IgD-negative memory B cell (primary cell): ENCODE data around the gene C2CD2L. TPM values are rescaled to one million over a fixed set of nuclear protein-coding genes. Genes with fewer than 3 reads are reported as not detected.
A peak's percentile ranks its signal among the peaks of the same experiment; 100 is the strongest.
"Not testable (repeated sequence)": the region's sequence is repeated elsewhere in the genome, so short reads cannot be mapped to it uniquely, and the experiment has no call there.

ENCODE experiments used
- H3K27ac Mint-ChIP-seq, 3 donors: one replicate each; pipeline ENCODE4 v1.8.0; 2020 to 2022; ENCODE audit warnings: mild to moderate bottlenecking in 3 of 3, mixed read lengths in 3 of 3, moderate library complexity in 1 of 3
- H3K27me3 Mint-ChIP-seq: one replicate; pipeline ENCODE4 v1.8.0; 2021; ENCODE audit warnings: mixed read lengths
- H3K36me3 Mint-ChIP-seq: one replicate; pipeline ENCODE4 v1.8.0; 2020; ENCODE audit warnings: mild to moderate bottlenecking, mixed read lengths
- H3K4me1 Mint-ChIP-seq, 3 donors: one replicate each; pipeline ENCODE4 v1.8.0; 2020 to 2022; ENCODE audit warnings: mixed read lengths in 3 of 3, mild to moderate bottlenecking in 1 of 3
- H3K4me3 Mint-ChIP-seq, 4 donors: one replicate each; pipeline ENCODE4 v1.8.0; 2020 to 2022; ENCODE audit warnings: mild to moderate bottlenecking in 4 of 4, mixed read lengths in 4 of 4, moderate library complexity in 3 of 4
- H3K9me3 Mint-ChIP-seq, 3 donors: one replicate each; pipeline ENCODE4 v1.8.0; 2020 to 2021; ENCODE audit warnings: mixed read lengths in 3 of 3, mild to moderate bottlenecking in 1 of 3
- polyA plus RNA-seq: library from polyadenylated mRNA; unstranded; fragments of 300-500 nt; fragmentation: Illumina TruSeq; gene quantifications from one replicate; pipeline ENCODE4 v1.2.3, GENCODE V29; 2021

C2CD2L gene
- polyA plus RNA-seq, 1 donor from 2014 or later: 5.6 TPM

GRCh38 chr11:119117004-119117706, 10.0 kb downstream of the C2CD2L start:
- Mint-ChIP-seq H3K4me3 (no peak overlapping the region), H3K9me3 (no peaks in the 10 kb centered on the region), H3K27ac (peak overlapping the region in 1 of 3 donors; percentile 73), H3K27me3 (no peaks in the 10 kb centered on the region), H3K36me3 (peaks cover 3% of the 10 kb centered on the region), H3K4me1 (peaks cover 15 to 22% (median 19%) of the 10 kb centered on the region in 3 donors)

GRCh38 chr11:119118227-119118626, 11.1 kb downstream of the C2CD2L start:
- peak overlapping the region in 2 of 4 donors; percentile 27 to 38 for H3K4me3 Mint-ChIP-seq
- peaks cover 22 to 27% (median 27%) of the 10 kb centered on the region in 3 donors for H3K4me1 Mint-ChIP-seq
- no peaks in the 10 kb centered on the region for H3K9me3 Mint-ChIP-seq
- H3K27me3 Mint-ChIP-seq: no peaks in the 10 kb centered on the region
- peaks cover 3% of the 10 kb centered on the region for H3K36me3 Mint-ChIP-seq
- no peak overlapping the region for H3K27ac Mint-ChIP-seq

- H3K27me3 Mint-ChIP-seq: no peaks in the 10 kb centered on the region
- peaks cover 25 to 27% (median 27%) of the 10 kb centered on the region in 3 donors for H3K4me1 Mint-ChIP-seq
- peak overlapping the region in 1 of 4 donors; percentile 12 for H3K4me3 Mint-ChIP-seq
- H3K27ac Mint-ChIP-seq: no peak overlapping the region
- H3K9me3 Mint-ChIP-seq: no peaks in the 10 kb centered on the region
- peaks cover 3% of the 10 kb centered on the region for H3K36me3 Mint-ChIP-seq
Observed at GRCh38 chr11:119118946-119119345, 11.8 kb downstream of the C2CD2L start.

GRCh38 chr11:119120639-119121007, 13.5 kb downstream of the C2CD2L start:
- peaks cover 22 to 23% (median 22%) of the 10 kb centered on the region in 3 donors for H3K4me1 Mint-ChIP-seq
- peak overlapping the region; percentile 91 to 98 (median 96) for H3K4me3 Mint-ChIP-seq
- H3K9me3 Mint-ChIP-seq: no peaks in the 10 kb centered on the region
- peak overlapping the region; percentile 90 to 98 (median 94) for H3K27ac Mint-ChIP-seq
- H3K27me3 Mint-ChIP-seq: no peaks in the 10 kb centered on the region
- peaks cover 3% of the 10 kb centered on the region for H3K36me3 Mint-ChIP-seq

- no peaks in the 10 kb centered on the region for H3K9me3 Mint-ChIP-seq
- H3K4me3 Mint-ChIP-seq: peak within 1 kb of the TSS; percentile 91 to 98 (median 96)
- H3K27ac Mint-ChIP-seq: peak within 1 kb of the TSS; percentile 90 to 98 (median 94)
- H3K4me1 Mint-ChIP-seq: peaks cover 21 to 22% (median 22%) of the 10 kb centered on the region in 3 donors
- H3K27me3 Mint-ChIP-seq: no peaks in the 10 kb centered on the region
- peaks cover 3% of the 10 kb centered on the region for H3K36me3 Mint-ChIP-seq
Observed at GRCh38 chr11:119121008-119121810, 14.1 kb downstream of the C2CD2L start, which contains the start of gene HINFP. TSS of gene HINFP (plus strand) at chr11:119121580. CDS start at chr11:119126945, 5,365 bp downstream.

- H3K27me3 Mint-ChIP-seq: no peaks in the 10 kb centered on the region
- no peaks in the 10 kb centered on the region for H3K36me3 Mint-ChIP-seq
- H3K9me3 Mint-ChIP-seq: no peaks in the 10 kb centered on the region
- H3K4me3 Mint-ChIP-seq: peak overlapping the region; percentile 91 to 98 (median 96)
- peaks cover 22 to 24% (median 22%) of the 10 kb centered on the region in 3 donors for H3K4me1 Mint-ChIP-seq
- peak overlapping the region; percentile 90 to 98 (median 94) for H3K27ac Mint-ChIP-seq
Observed at GRCh38 chr11:119121811-119122124, 14.6 kb downstream of the C2CD2L start.

- Mint-ChIP-seq H3K36me3 (peaks cover 3% of the 10 kb centered on the region), H3K27ac (no peak overlapping the region), H3K4me1 (peaks cover 15 to 22% (median 19%) of the 10 kb centered on the region in 3 donors), H3K9me3 (no peaks in the 10 kb centered on the region), H3K4me3 (no peak overlapping the region), H3K27me3 (no peaks in the 10 kb centered on the region)
Observed at GRCh38 chr11:119125821-119126220, 18.7 kb downstream of the C2CD2L start.

- H3K4me3 Mint-ChIP-seq: peak overlapping the region in 1 of 4 donors; percentile 22
- no peaks in the 10 kb centered on the region for H3K27me3 Mint-ChIP-seq
- peaks cover 3% of the 10 kb centered on the region for H3K36me3 Mint-ChIP-seq
- H3K9me3 Mint-ChIP-seq: no peaks in the 10 kb centered on the region
- H3K27ac Mint-ChIP-seq: peak overlapping the region in 1 of 3 donors; percentile 83
- peaks cover 7 to 20% (median 16%) of the 10 kb centered on the region in 3 donors for H3K4me1 Mint-ChIP-seq
Observed at GRCh38 chr11:119126675-119127268, 19.6 kb downstream of the C2CD2L start.

GRCh38 chr11:119130662-119131061, 23.5 kb downstream of the C2CD2L start:
- no peak overlapping the region for H3K27ac Mint-ChIP-seq
- no peaks in the 10 kb centered on the region for H3K27me3 Mint-ChIP-seq
- H3K4me1 Mint-ChIP-seq: peaks cover 0 to 9% (median 4%) of the 10 kb centered on the region in 3 donors
- no peaks in the 10 kb centered on the region for H3K9me3 Mint-ChIP-seq
- no peak overlapping the region for H3K4me3 Mint-ChIP-seq
- peaks cover 6% of the 10 kb centered on the region for H3K36me3 Mint-ChIP-seq

GRCh38 chr11:119134389-119134978, 27.3 kb downstream of the C2CD2L start:
- H3K4me3 Mint-ChIP-seq: no peak overlapping the region
- H3K9me3 Mint-ChIP-seq: no peaks in the 10 kb centered on the region
- H3K36me3 Mint-ChIP-seq: peaks cover 6% of the 10 kb centered on the region
- H3K4me1 Mint-ChIP-seq: peaks cover 0 to 3% (median 0%) of the 10 kb centered on the region in 3 donors
- no peaks in the 10 kb centered on the region for H3K27me3 Mint-ChIP-seq
- H3K27ac Mint-ChIP-seq: no peak overlapping the region

- H3K27me3 Mint-ChIP-seq, H3K4me1 Mint-ChIP-seq, H3K36me3 Mint-ChIP-seq: not testable (repeated sequence)
Observed at GRCh38 chr11:119139276-119139675, 32.1 kb downstream of the C2CD2L start.

GRCh38 chr11:119144825-119145486, 37.8 kb downstream of the C2CD2L start:
- H3K36me3 Mint-ChIP-seq: peaks cover 1% of the 10 kb centered on the region
- H3K27me3 Mint-ChIP-seq: peaks cover 27% of the 10 kb centered on the region
- peak overlapping the region in 1 of 4 donors; percentile 34 for H3K4me3 Mint-ChIP-seq
- no peak overlapping the region for H3K27ac Mint-ChIP-seq
- H3K4me1 Mint-ChIP-seq: peaks cover 0 to 13% (median 7%) of the 10 kb centered on the region in 3 donors
- no peaks in the 10 kb centered on the region for H3K9me3 Mint-ChIP-seq

More at GRCh38 chr11:119139276-119139675, 32.1 kb downstream of the C2CD2L start:
- H3K27ac Mint-ChIP-seq, H3K4me3 Mint-ChIP-seq, H3K9me3 Mint-ChIP-seq: not testable (repeated sequence)

- Mint-ChIP-seq H3K27me3 (peaks cover 30% of the 10 kb centered on the region), H3K27ac (no peak overlapping the region), H3K9me3 (no peaks in the 10 kb centered on the region), H3K36me3 (peaks cover 1% of the 10 kb centered on the region), H3K4me3 (peak overlapping the region in 1 of 4 donors; percentile 8), H3K4me1 (peaks cover 0 to 13% (median 7%) of the 10 kb centered on the region in 3 donors)
Observed at GRCh38 chr11:119145551-119145950, 38.4 kb downstream of the C2CD2L start.

- Mint-ChIP-seq H3K4me1 (peaks cover 0 to 16% (median 7%) of the 10 kb centered on the region in 3 donors), H3K36me3 (peaks cover 1% of the 10 kb centered on the region), H3K4me3 (peak overlapping the region in 3 of 4 donors; percentile 70 to 85 (median 77)), H3K9me3 (no peaks in the 10 kb centered on the region), H3K27ac (no peak overlapping the region), H3K27me3 (peaks cover 39% of the 10 kb centered on the region)
Observed at GRCh38 chr11:119147604-119148333, 40.6 kb downstream of the C2CD2L start.
